T-helper 17 cell (primary cell): Measurements from ENCODE around the gene RIC3. TPM values are rescaled to one million over a fixed set of nuclear protein-coding genes. Genes with fewer than 3 reads are reported as not detected.

Experiments
- ATAC-seq: fragments of 150-1000 bp; cut with Tn5 transposase; 2 replicates; pipeline ENCODE4 v1.10.0; 2021; ENCODE audit warnings: mild to moderate bottlenecking, moderate library complexity
- DNase-seq, 3 donors: peaks; one replicate each; pipeline versions ENCODE4 v3.0.0 to v3.0.0-alpha.2; 2020 to 2021
- H3K9me3 ChIP-seq: one replicate; pipeline ENCODE4 v1.7.0; 2013; ENCODE audit warnings: low read length, mild to moderate bottlenecking; ENCODE audit not compliant: control insufficient read depth, poor library complexity, severe bottlenecking
- H3K27ac Mint-ChIP-seq: one replicate; pipeline ENCODE4 v1.8.0; 2022; ENCODE audit warnings: mild to moderate bottlenecking, moderate library complexity, mixed read lengths
- H3K27me3 Mint-ChIP-seq: one replicate; pipeline ENCODE4 v1.8.0; 2022; ENCODE audit warnings: mixed read lengths
- H3K36me3 Mint-ChIP-seq: one replicate; pipeline ENCODE4 v1.8.0; 2022; ENCODE audit warnings: low read depth, mixed read lengths
- H3K4me1 Mint-ChIP-seq: one replicate; pipeline ENCODE4 v1.8.0; 2022; ENCODE audit warnings: mild to moderate bottlenecking, mixed read lengths
- H3K4me3 Mint-ChIP-seq: one replicate; pipeline ENCODE4 v1.8.0; 2022; ENCODE audit warnings: mild to moderate bottlenecking, moderate library complexity, mixed read lengths
- total RNA-seq, 4 donors: library from RNA in 2 of 4; stranded (reverse) in 2 of 4; gene quantifications; one replicate each; pipeline ENCODE4 v1.2.3 and lab custom pipeline; 2022 to 2026

Gene RIC3
- total RNA-seq, 2 donors from 2014 or later, result 38.8 to 52.9 TPM

DNA sequence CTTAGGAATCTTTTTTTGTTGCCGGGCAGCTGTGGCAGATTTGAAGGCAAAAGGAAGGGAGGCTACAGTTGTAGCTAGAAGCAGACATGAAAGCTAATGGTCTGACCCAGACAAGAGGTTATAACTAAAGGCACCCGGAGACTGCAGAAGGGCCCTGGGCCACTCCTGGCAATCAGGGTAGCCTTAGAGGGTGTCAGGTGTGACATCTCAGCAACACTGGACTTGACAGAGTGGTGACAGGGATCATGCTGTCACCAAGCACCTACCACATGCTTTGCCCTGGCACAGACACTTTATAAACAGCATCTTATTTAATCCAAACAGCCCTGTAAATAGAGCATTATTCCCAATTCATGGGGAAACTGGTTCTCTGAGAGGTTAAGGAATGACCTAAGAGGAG lies 62.1 kb downstream of the RIC3 start:
- H3K4me3 Mint-ChIP-seq, result no peak overlapping the region
- ATAC-seq, result no peak
- DNase-seq, result no peak
- H3K9me3 ChIP-seq, result no peaks in the 10 kb centered on the region
- H3K27ac Mint-ChIP-seq, result no peak overlapping the region
- H3K27me3 Mint-ChIP-seq, result no peaks in the 10 kb centered on the region
- peaks cover 2% of the 10 kb centered on the region for H3K4me1 Mint-ChIP-seq
- peaks cover 2% of the 10 kb centered on the region for H3K36me3 Mint-ChIP-seq

DNA sequence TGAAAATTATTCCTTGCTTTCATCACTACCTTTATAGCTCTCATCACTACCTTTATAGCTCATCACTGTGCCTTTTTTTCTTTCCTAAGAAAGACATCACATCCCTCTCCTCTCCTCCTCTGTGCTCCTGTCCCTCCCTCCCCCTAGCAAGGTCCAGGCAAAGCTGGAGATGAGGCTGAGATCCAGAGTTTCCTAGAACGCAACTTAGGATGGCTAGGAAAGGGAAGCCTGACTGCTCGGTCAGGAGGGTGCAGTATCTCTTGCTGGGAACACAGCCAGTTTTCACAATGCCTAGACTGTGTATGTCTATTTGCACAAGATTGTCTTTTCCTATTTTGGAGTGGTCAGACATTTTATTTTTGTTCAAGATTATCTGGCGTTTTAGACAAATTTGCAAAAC lies 63.2 kb downstream of the RIC3 start:
- H3K4me3 Mint-ChIP-seq, result no peak overlapping the region
- peaks cover 2% of the 10 kb centered on the region for H3K4me1 Mint-ChIP-seq
- H3K9me3 ChIP-seq, result no peaks in the 10 kb centered on the region
- peak overlapping the region; percentile 34 for H3K27ac Mint-ChIP-seq
- H3K36me3 Mint-ChIP-seq, result peaks cover 2% of the 10 kb centered on the region
- ATAC-seq (no peak), DNase-seq (no peak)
- no peaks in the 10 kb centered on the region for H3K27me3 Mint-ChIP-seq

DNA sequence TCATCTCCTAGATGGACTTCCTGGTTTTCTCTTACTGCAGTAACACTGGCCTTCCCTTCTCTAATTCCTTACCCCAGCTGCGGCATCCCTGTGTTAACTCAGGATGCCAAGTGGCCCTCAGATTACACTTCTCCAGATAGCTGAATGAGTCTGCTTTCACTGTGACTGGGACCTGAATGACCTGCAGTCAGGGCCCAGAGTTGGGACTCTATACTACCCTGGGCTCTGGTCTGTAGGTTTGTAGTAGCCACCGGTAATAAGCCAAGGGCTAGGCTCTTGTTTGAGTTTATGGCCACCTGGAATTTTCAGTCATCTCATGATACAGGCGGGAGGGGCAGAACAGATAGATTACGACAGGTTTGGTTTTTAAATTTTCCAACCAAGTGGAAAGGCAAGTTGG lies 63.7 kb downstream of the RIC3 start:
- no peaks in the 10 kb centered on the region for H3K27me3 Mint-ChIP-seq
- no peaks in the 10 kb centered on the region for H3K9me3 ChIP-seq
- peak overlapping the region; percentile 34 for H3K27ac Mint-ChIP-seq
- ATAC-seq, result no peak
- no peak for DNase-seq
- H3K4me1 Mint-ChIP-seq, result peaks cover 2% of the 10 kb centered on the region
- H3K4me3 Mint-ChIP-seq, result no peak overlapping the region
- peaks cover 2% of the 10 kb centered on the region for H3K36me3 Mint-ChIP-seq

DNA sequence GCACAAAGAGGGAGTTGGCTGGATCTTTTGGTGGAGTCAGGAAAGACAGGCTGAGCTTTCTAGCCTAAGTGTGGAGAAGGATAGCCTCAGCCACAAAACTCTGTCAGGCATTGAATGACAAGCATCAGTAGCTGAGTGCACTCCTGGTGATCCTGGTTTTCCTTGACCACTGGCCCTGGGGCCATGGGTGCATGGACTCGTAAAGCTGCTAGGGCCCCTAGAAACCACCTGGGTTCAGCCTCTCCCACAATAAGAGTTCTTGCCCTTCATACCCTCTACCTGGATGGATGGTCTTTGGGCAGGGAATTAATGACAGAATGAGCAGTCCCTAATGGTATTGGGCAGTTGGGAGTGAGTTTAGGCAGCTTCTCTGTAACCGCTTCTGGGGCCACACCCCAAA lies 64.9 kb downstream of the RIC3 start:
- no peak for DNase-seq
- H3K4me3 Mint-ChIP-seq, result no peak overlapping the region

DNA sequence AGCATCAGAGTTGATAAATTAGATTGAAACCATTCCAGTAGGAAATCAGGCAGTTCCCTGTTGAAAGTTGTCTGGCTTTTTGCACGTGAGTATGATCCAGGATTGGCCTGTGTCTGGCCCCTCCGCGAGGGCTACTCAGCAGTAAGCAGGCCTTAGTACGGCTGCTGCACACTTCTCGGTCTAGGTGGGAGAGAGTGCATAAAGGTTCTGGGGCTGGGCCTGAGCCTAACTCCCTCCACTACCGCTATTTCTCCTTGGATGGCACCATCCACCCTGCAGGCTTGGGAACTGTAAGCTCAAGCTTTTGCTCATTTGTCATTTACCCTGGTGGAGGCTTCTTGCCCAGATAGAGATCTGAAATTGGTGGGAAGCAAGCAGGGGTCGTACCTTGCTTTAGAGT lies 65.9 kb downstream of the RIC3 start:
- Mint-ChIP-seq H3K36me3 (peaks cover 8% of the 10 kb centered on the region), H3K4me1 (peaks cover 6% of the 10 kb centered on the region), H3K27me3 (no peaks in the 10 kb centered on the region), H3K4me3 (no peak overlapping the region), H3K27ac (no peak overlapping the region)
- no peak for ATAC-seq
- H3K9me3 ChIP-seq, result no peaks in the 10 kb centered on the region
- no peak for DNase-seq

More for the DNA sequence above, 64.9 kb downstream of the RIC3 start:
- H3K27ac Mint-ChIP-seq, result no peak overlapping the region
- no peaks in the 10 kb centered on the region for H3K27me3 Mint-ChIP-seq
- peaks cover 6% of the 10 kb centered on the region for H3K4me1 Mint-ChIP-seq
- H3K36me3 Mint-ChIP-seq, result peaks cover 8% of the 10 kb centered on the region
- ATAC-seq, result no peak
- no peaks in the 10 kb centered on the region for H3K9me3 ChIP-seq

DNA sequence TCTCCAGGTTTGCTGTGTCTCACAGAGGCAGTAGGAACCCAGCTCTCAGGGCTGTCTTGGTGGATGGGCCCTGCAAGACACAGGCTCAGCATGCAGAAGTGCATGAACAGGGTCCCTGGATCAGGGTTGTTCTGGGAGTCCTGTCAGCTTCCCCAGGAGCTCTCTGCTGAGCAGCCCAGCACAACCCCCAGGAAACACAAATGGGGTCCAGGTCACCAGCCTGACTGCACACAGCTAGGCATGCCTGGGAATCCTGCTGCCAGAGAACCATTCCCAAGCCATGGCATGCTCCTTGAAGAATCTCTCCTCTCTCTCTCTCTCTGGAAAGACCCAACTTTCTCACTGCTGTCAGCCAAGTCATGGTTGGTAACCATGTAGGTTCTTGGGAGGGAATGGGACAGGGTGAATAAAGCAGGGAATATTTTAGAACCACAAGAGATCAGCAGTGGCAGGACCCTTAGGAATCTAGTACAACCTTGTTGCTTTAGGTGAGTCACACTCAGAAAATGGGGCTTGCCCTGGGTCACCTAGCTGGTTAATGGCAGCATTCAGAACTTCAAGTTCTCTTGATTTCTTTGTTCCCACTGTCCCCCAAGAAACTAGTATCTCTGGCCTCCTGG lies 66.4 kb downstream of the RIC3 start:
- Mint-ChIP-seq H3K4me1 (peaks cover 6% of the 10 kb centered on the region), H3K27me3 (no peaks in the 10 kb centered on the region), H3K36me3 (peaks cover 8% of the 10 kb centered on the region), H3K4me3 (no peak overlapping the region), H3K27ac (no peak overlapping the region)
- DNase-seq (no peak), ATAC-seq (no peak)
- H3K9me3 ChIP-seq, result no peaks in the 10 kb centered on the region

DNA sequence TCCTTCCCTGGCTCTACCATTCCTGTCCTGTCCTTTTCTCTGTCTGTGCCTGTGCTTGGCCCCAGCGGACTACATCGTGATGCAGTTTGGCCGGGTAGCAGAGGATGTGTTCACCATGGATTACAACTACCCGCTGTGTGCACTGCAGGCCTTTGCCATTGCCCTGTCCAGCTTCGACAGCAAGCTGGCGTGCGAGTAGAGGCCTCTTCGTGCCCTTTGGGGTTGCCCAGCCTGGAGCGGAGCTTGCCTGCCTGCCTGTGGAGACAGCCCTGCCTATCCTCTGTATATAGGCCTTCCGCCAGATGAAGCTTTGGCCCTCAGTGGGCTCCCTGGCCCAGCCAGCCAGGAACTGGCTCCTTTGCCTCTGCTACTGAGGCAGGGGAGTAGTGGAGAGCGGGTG lies 67.4 kb downstream of the RIC3 start:
- no peak for ATAC-seq
- peaks cover 6% of the 10 kb centered on the region for H3K4me1 Mint-ChIP-seq
- no peak for DNase-seq
- no peaks in the 10 kb centered on the region for H3K9me3 ChIP-seq
- H3K36me3 Mint-ChIP-seq, result peaks cover 8% of the 10 kb centered on the region
- no peaks in the 10 kb centered on the region for H3K27me3 Mint-ChIP-seq
- H3K4me3 Mint-ChIP-seq, result no peak overlapping the region
- H3K27ac Mint-ChIP-seq, result peak overlapping the region; percentile 62

DNA sequence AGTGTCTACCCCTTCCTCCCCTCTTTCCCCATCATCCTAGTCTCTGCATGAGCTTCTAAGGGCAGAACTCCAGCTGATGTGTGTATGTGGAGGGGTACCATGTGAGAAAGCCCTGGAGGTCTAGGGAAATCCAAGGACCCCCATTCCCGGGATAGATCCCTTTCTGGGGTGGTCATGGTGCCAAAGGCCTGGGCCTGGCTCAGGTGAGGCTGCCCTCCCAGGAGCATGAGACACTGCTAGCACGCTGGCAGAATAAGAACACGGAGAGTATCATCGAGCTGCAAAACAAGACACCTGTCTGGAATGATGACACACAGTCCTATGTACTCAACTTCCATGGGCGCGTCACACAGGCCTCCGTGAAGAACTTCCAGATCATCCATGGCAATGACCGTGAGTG lies 68.2 kb downstream of the RIC3 start:
- no peaks in the 10 kb centered on the region for H3K9me3 ChIP-seq
- no peak overlapping the region for H3K4me3 Mint-ChIP-seq
- H3K27ac Mint-ChIP-seq, result peak overlapping the region; percentile 69
- H3K27me3 Mint-ChIP-seq, result no peaks in the 10 kb centered on the region
- H3K4me1 Mint-ChIP-seq, result peaks cover 6% of the 10 kb centered on the region
- peaks cover 8% of the 10 kb centered on the region for H3K36me3 Mint-ChIP-seq
- ATAC-seq (no peak), DNase-seq (no peak)

DNA sequence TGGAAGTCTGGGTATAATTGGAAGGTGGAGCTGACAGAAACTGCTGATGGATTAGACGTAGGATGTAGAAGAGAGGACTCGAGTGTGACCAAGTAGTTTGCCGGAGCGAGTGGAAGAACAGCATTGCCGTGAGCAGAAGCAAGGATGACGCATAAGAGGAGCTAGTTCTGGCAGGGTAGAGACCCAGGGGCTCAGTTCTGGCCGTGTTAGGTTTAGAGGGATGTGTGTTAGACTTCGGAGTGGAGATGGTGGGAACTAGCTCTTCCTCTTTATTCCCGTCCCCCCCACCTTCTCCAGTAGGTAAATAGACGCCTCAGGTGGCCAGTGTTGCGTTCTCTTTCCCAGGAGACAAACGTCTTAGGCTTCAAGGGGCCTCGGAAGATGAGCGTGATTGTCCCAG lies 68.7 kb downstream of the RIC3 start:
- no peak overlapping the region for H3K4me3 Mint-ChIP-seq
- no peaks in the 10 kb centered on the region for H3K9me3 ChIP-seq
- peaks cover 8% of the 10 kb centered on the region for H3K36me3 Mint-ChIP-seq
- DNase-seq, result no peak
- peaks cover 6% of the 10 kb centered on the region for H3K4me1 Mint-ChIP-seq
- no peaks in the 10 kb centered on the region for H3K27me3 Mint-ChIP-seq
- H3K27ac Mint-ChIP-seq, result peak overlapping the region; percentile 69
- no peak for ATAC-seq

DNA sequence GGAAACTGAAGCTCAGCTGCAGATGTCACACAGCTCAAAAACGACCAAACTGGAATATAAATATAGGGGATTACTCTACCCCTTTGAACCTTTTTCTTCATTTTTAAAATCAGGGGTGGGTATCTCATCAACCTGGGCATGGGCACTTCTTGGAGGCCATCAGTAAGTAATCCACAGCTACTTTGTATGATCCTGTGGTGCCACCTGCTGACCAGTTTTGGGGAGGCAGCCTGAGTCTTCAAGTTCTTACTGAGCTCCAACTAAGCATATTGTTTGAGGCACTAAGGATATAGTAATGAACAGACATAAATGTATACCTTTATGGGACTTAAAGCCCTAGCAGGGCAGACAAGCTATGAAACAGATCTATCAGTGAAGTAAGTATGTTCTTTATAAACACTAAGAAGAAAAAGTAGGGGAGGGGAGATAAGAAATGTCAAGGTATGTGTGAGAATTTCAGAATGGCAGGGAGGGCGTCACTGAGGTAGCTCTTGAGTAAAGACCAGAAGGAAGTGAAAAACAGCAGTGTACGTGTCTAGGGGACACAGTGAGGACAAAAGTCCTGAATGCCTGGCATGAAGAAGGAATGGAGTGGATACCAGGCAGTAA lies 69.4 kb downstream of the RIC3 start:
- peak overlapping the region; percentile 69 for H3K27ac Mint-ChIP-seq
- DNase-seq (peak; percentile 40 to 69 (median 45)), ATAC-seq (peak; percentile 79)
- H3K4me3 Mint-ChIP-seq, result no peak overlapping the region
- no peaks in the 10 kb centered on the region for H3K27me3 Mint-ChIP-seq
- peaks cover 8% of the 10 kb centered on the region for H3K36me3 Mint-ChIP-seq
- H3K9me3 ChIP-seq, result no peaks in the 10 kb centered on the region
- peaks cover 6% of the 10 kb centered on the region for H3K4me1 Mint-ChIP-seq

DNA sequence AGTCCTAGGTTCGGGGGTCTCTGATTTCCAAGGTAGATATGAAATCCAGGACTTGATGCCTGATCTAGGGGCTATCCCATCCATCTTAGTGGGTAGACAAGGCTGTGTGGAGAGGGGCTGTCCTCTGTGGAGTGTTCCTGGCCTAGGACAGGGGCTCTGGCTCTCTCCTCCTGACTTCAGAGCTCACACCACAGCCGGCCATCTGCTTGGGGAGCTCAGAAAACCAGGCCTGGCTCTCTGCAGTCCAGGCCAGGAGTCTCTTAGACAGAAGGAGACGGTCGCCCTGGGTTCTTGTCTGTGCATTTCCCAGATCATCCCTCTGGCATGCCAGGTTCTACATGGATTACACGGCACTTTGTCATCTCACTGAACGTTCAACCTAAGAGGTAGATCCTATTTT lies 69.9 kb downstream of the RIC3 start:
- H3K9me3 ChIP-seq, result no peaks in the 10 kb centered on the region
- Mint-ChIP-seq H3K27me3 (no peaks in the 10 kb centered on the region), H3K36me3 (peaks cover 6% of the 10 kb centered on the region), H3K27ac (no peak overlapping the region), H3K4me3 (no peak overlapping the region), H3K4me1 (peaks cover 4% of the 10 kb centered on the region)
- no peak for ATAC-seq
- DNase-seq, result no peak

DNA sequence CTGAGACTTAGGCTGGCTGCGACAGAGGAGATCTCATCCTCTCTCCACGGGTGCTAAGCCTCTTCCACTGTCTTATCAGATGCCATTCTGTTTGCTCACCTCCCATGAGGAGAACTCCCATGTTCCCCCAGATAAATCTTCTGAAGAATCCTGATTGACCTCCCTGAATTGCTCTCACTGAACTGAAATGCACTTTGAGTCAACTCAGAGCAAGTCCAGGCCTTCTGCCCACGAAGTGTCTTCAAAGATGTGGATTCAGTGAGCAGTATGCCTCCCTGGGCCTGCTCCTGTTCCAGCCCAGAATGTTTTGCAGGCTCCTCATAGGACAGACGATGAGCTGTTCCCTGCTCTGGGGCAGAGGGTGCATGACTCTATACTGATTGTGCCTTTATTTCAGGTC lies 70.5 kb downstream of the RIC3 start:
- ATAC-seq, result no peak
- Mint-ChIP-seq H3K4me3 (no peak overlapping the region), H3K27ac (no peak overlapping the region), H3K36me3 (peaks cover 6% of the 10 kb centered on the region), H3K27me3 (no peaks in the 10 kb centered on the region), H3K4me1 (peaks cover 4% of the 10 kb centered on the region)
- no peaks in the 10 kb centered on the region for H3K9me3 ChIP-seq
- no peak for DNase-seq

DNA sequence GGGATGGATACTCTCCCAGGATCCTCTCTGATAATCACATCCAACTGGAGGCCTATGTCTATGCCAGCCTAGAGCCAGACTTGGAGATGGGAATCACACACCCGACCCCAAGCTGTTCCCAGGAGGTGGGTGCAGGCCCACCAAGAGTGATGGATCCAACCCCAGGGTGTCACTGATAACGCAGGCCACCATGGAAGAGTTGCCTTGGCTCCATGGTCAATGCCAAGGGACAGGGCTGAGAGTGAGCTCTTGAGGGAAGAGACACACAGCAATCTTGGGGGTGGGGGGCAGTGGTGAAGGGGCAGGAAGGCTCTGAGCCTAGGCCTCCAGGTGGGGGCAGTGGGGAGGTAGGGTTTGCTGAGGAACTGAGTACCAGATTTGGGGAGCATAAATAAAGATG lies 70.9 kb downstream of the RIC3 start:
- no peak overlapping the region for H3K27ac Mint-ChIP-seq
- H3K4me3 Mint-ChIP-seq, result no peak overlapping the region
- H3K4me1 Mint-ChIP-seq, result peaks cover 5% of the 10 kb centered on the region
- H3K27me3 Mint-ChIP-seq, result no peaks in the 10 kb centered on the region
- ATAC-seq (no peak), DNase-seq (no peak)
- H3K36me3 Mint-ChIP-seq, result peaks cover 6% of the 10 kb centered on the region
- H3K9me3 ChIP-seq, result no peaks in the 10 kb centered on the region

DNA sequence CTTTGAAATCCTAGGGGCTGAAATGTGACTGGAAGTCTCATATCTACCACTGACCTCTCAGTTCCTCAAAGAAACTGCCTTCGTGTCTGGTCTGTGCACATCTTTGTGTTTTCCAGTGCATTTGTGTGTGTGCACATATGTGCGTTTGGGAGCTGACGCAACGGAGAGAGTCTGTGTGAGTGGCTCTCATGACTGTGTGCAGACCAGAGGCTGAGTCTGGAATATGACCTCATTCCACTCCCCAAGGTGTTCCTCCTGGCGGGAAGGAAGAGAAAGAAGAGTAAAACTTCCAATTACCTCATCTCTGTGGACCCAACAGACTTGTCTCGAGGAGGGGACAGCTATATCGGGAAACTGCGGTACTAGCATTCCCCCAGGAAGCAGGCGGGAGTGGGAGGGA lies 71.4 kb downstream of the RIC3 start:
- Mint-ChIP-seq H3K4me3 (no peak overlapping the region), H3K27ac (no peak overlapping the region), H3K36me3 (peaks cover 6% of the 10 kb centered on the region), H3K27me3 (no peaks in the 10 kb centered on the region), H3K4me1 (peaks cover 8% of the 10 kb centered on the region)
- no peaks in the 10 kb centered on the region for H3K9me3 ChIP-seq
- ATAC-seq (no peak), DNase-seq (no peak)
